Keratinocyte (primary cell): ENCODE results near the gene ZBTB14. TPM values are rescaled to one million over a fixed set of nuclear protein-coding genes. Genes with fewer than 3 reads are reported as not detected.

Source experiments
- DNase-seq: peaks from one replicate; pipeline ENCODE4 v3.0.0-alpha.2; 2011; ENCODE audit warnings: low read depth, missing footprints, low spot score
- FAIRE-seq: peaks from 2 replicates; lab custom pipeline; 2011; peaks lifted over from hg19 to GRCh38; lab: Jason Lieb, UNC
- H2AFZ ChIP-seq: 2 replicates; pipeline ENCODE4 v1.6.0; 2012; ENCODE audit warnings: low read length, control low read depth, inconsistent platforms; ENCODE audit not compliant: control insufficient read depth
- H3K27ac ChIP-seq: 2 replicates; pipeline ENCODE4 v1.5.1; 2011; ENCODE audit warnings: low read length; ENCODE audit not compliant: control insufficient read depth, insufficient read depth
- H3K27me3 ChIP-seq: 3 replicates; pipeline ENCODE4 v1.6.0; 2011; ENCODE audit warnings: low read length; ENCODE audit not compliant: control insufficient read depth, insufficient read depth; ENCODE audit errors: extremely low read depth
- H3K36me3 ChIP-seq, 2 experiments: 2 replicates in 1 of 2; 3 replicates in 1 of 2; pipeline ENCODE4 v1.5.1; 2011; ENCODE audit warnings: low read length in 2 of 2, mild to moderate bottlenecking in 1 of 2; ENCODE audit not compliant: control insufficient read depth in 2 of 2, insufficient read depth in 2 of 2; ENCODE audit errors: extremely low read depth in 1 of 2
- H3K4me1 ChIP-seq: 3 replicates; pipeline ENCODE4 v1.5.1; 2011; ENCODE audit warnings: low read length; ENCODE audit not compliant: control insufficient read depth, insufficient read depth; ENCODE audit errors: extremely low read depth
- H3K4me2 ChIP-seq: 3 replicates; pipeline ENCODE4 v1.6.0; 2011; ENCODE audit warnings: low read depth, low read length; ENCODE audit not compliant: control insufficient read depth, insufficient read depth; ENCODE audit errors: extremely low read depth
- H3K4me3 ChIP-seq, 3 experiments: fragments of 200-600 bp in 1 of 3; sonication (generic) in 1 of 3; 2 replicates in 2 of 3; 3 replicates in 1 of 3; pipeline ENCODE4 v1.5.1; 2011 to 2016; ENCODE audit warnings: low read length in 3 of 3, mild to moderate bottlenecking in 3 of 3, control low read depth in 2 of 3, inconsistent platforms in 1 of 3, low read depth in 1 of 3, mixed read lengths in 1 of 3, mixed run types in 1 of 3, moderate library complexity in 1 of 3; ENCODE audit not compliant: control insufficient read depth in 2 of 3, insufficient read depth in 2 of 3; ENCODE audit errors: extremely low read depth in 1 of 3
- H3K79me2 ChIP-seq: 2 replicates; pipeline ENCODE4 v1.6.0; 2012; ENCODE audit warnings: low read length; ENCODE audit not compliant: control insufficient read depth, insufficient read depth
- H3K9ac ChIP-seq: 3 replicates; pipeline ENCODE4 v1.6.0; 2011; ENCODE audit warnings: low read length; ENCODE audit not compliant: control insufficient read depth, insufficient read depth; ENCODE audit errors: extremely low read depth
- H3K9me1 ChIP-seq: 3 replicates; pipeline ENCODE4 v1.6.0; 2011; ENCODE audit warnings: low read length; ENCODE audit not compliant: control insufficient read depth, insufficient read depth; ENCODE audit errors: extremely low read depth
- H3K9me3 ChIP-seq: 2 replicates; pipeline ENCODE4 v1.5.1; 2012; ENCODE audit warnings: low read depth, low read length; ENCODE audit not compliant: control insufficient read depth
- H4K20me1 ChIP-seq: 3 replicates; pipeline ENCODE4 v1.6.0; 2011; ENCODE audit warnings: low read length; ENCODE audit not compliant: control insufficient read depth, insufficient read depth; ENCODE audit errors: extremely low read depth
- CTCF ChIP-seq, 3 experiments: IDR thresholded peaks in 1 of 3; conservative IDR thresholded peaks in 1 of 3; optimal IDR thresholded peaks in 1 of 3; 2 replicates in 2 of 3; 3 replicates in 1 of 3; pipeline versions ENCODE3 to v1.5.1; 2011; ENCODE audit warnings: low read length in 3 of 3, mild to moderate bottlenecking in 3 of 3, moderate library complexity in 2 of 3, control low read depth in 1 of 3, inconsistent platforms in 1 of 3; ENCODE audit not compliant: insufficient read depth in 2 of 3; ENCODE audit errors: extremely low read depth in 1 of 3
- EZH2 ChIP-seq: IDR thresholded peaks from one replicate; pipeline ENCODE4 v1.6.1; 2012; ENCODE audit warnings: inconsistent platforms, mild to moderate bottlenecking, low read length, moderate library complexity
- dilution Hi-C: fragments of 300-500 bp; cut with MboI; formaldehyde crosslinking; loops from one replicate; pipeline ENCODE4 v1.7.0; 2020; ENCODE audit warnings: low sequenced_read_pairs; ENCODE audit not compliant: extremely low pct_ligation_motif_present
- polyA plus RNA-seq, 5 experiments: library from polyadenylated mRNA; depleted of rRNA in 3 of 5; stranded (reverse) in 3 of 5; stranded (forward) in 1 of 5; unstranded in 1 of 5; fragments of >200 nt; gene quantifications; 1 replicate in 1 of 5; 2 replicates in 3 of 5; 3 replicates in 1 of 5; pipeline versions ENCODE4 v1.2.1 to v1.2.3, GENCODE V29; 2011 to 2012; ENCODE audit warnings: missing spikeins in 2 of 5, low read depth in 1 of 5, low replicate concordance in 1 of 5

The ZBTB14 gene
- polyA plus RNA-seq, 1 donor (not counting 4 experiments of a cell fraction or from before 2014, with no cell fraction given), result 9.1 TPM

GRCh38 chr18:5244941-5245340 is 50.6 kb downstream of the ZBTB14 start:
- Histone ChIP-seq H3K9me3 (no peaks in the 10 kb centered on the region), H3K36me3 (peaks cover 0 to 3% of the 10 kb centered on the region in 2 experiments), H3K79me2 (peaks cover 10% of the 10 kb centered on the region), H3K9me1 (no peaks in the 10 kb centered on the region), H3K4me3 (no peak overlapping the region), H3K27ac (no peak overlapping the region), H3K27me3 (no peaks in the 10 kb centered on the region), H2AFZ (no peak overlapping the region), H3K9ac (no peak overlapping the region), H4K20me1 (no peaks in the 10 kb centered on the region), H3K4me2 (no peak overlapping the region), H3K4me1 (no peaks in the 10 kb centered on the region)
- DNase-seq (no peak), FAIRE-seq (no peak)
- dilution Hi-C loops, result no loop called here
- TF ChIP-seq CTCF (optimal IDR thresholded peaks at IDR 0.05 in 1 of 3, IDR thresholded peaks at IDR 0.05 in 1 of 3, conservative IDR thresholded peaks at IDR 0.05 in 1 of 3; ENCODE audit: extremely low read depth in 1 of 3, insufficient read depth in 2 of 3, low read length in 3 of 3), result no peak

- H3K9ac ChIP-seq, result no peak overlapping the region
- peaks cover 0 to 3% of the 10 kb centered on the region in 2 experiments for H3K36me3 ChIP-seq
- peak overlapping the region; percentile 63 for H3K4me2 ChIP-seq
- peaks cover 28% of the 10 kb centered on the region for H3K79me2 ChIP-seq
- TF ChIP-seq EZH2 (no peak), CTCF (optimal IDR thresholded peaks at IDR 0.05 in 1 of 3, IDR thresholded peaks at IDR 0.05 in 1 of 3, conservative IDR thresholded peaks at IDR 0.05 in 1 of 3; ENCODE audit: extremely low read depth in 1 of 3, insufficient read depth in 2 of 3, low read length in 3 of 3) (no peak)
- no peaks in the 10 kb centered on the region for H3K9me1 ChIP-seq
- DNase-seq, result no peak
- no peak for FAIRE-seq
- H3K27ac ChIP-seq, result no peak overlapping the region
- H4K20me1 ChIP-seq, result no peaks in the 10 kb centered on the region
- H2AFZ ChIP-seq, result no peak overlapping the region
- H3K4me3 ChIP-seq, result peak overlapping the region; percentile 75 to 91 (median 81)
- dilution Hi-C loops, result no loop called here
- H3K27me3 ChIP-seq, result no peaks in the 10 kb centered on the region
- H3K9me3 ChIP-seq, result no peaks in the 10 kb centered on the region
- peaks cover 5% of the 10 kb centered on the region for H3K4me1 ChIP-seq
These were observed 56.1 kb downstream of the ZBTB14 start for GRCh38 chr18:5239447-5239846.

Other genes with a start within 250 kb of the ZBTB14 start
- not detected in 3 replicates for gene AKAIN1, start 98.5 kb downstream of the ZBTB14 start, polyA plus RNA-seq
- gene EPB41L3, start 248.3 kb upstream of the ZBTB14 start, polyA plus RNA-seq, result 0.33 to 0.70 TPM (median 0.39 TPM) in 3 replicates